ENCODE measurements around the gene ANAPC15.

Gene ANAPC15

GRCh38 chr11:72083414-72083813 is 29.1 kb downstream of the ANAPC15 start:
- DNase-seq: no peak

- no peak for DNase-seq
Observed at GRCh38 chr11:72081821-72082453, 30.6 kb downstream of the ANAPC15 start.

GRCh38 chr11:72081184-72081644 is 31.3 kb downstream of the ANAPC15 start:
- no peak for DNase-seq

GRCh38 chr11:72080326-72081183 is 31.9 kb downstream of the ANAPC15 start, which contains the start of the genes LRRC51 and NUMA1:
Gene LRRC51 (plus strand): TSS chr11:72080850. CDS start chr11:72089084, 8,234 bp downstream.
Gene NUMA1 (minus strand): TSS chr11:72080542. CDS start chr11:72035943, 44,599 bp downstream.
- peak; percentile 99 for DNase-seq

GRCh38 chr11:72079819-72080325 is 32.6 kb downstream of the ANAPC15 start:
- no peak for DNase-seq

GRCh38 chr11:72078477-72078876 is 34.0 kb downstream of the ANAPC15 start:
- no peak for DNase-seq

GRCh38 chr11:72075756-72076155 is 36.7 kb downstream of the ANAPC15 start:
- no peak for DNase-seq

- DNase-seq: no peak
Observed at GRCh38 chr11:72075109-72075508, 37.4 kb downstream of the ANAPC15 start.

- DNase-seq: no peak
Observed at GRCh38 chr11:72072348-72072747, 40.1 kb downstream of the ANAPC15 start.

- DNase-seq: no peak
Observed at GRCh38 chr11:72070491-72070890, 42.0 kb downstream of the ANAPC15 start.

GRCh38 chr11:72069787-72070251 is 42.7 kb downstream of the ANAPC15 start:
- DNase-seq: no peak

GRCh38 chr11:72069200-72069599 is 43.3 kb downstream of the ANAPC15 start:
- DNase-seq: no peak

GRCh38 chr11:72067676-72068075 is 44.8 kb downstream of the ANAPC15 start:
- no peak for DNase-seq

GRCh38 chr11:72067266-72067665 is 45.2 kb downstream of the ANAPC15 start:
- DNase-seq: no peak

- no peak for DNase-seq
Observed at GRCh38 chr11:72066855-72067254, 45.6 kb downstream of the ANAPC15 start.

GRCh38 chr11:72061739-72062396 is 50.6 kb downstream of the ANAPC15 start:
- DNase-seq: no peak

Measured in NCI-H187 treated with DMSO at 0.1 percent for 48 hours (cell line).